ENCODE measurements around the gene SORCS2.
"Not testable (repeated sequence)": the region's sequence is repeated elsewhere in the genome, so short reads cannot be mapped to it uniquely, and the experiment has no call there.

The SORCS2 gene

GRCh38 chr4:7160951-7161440 is 31.3 kb upstream of the SORCS2 start:
- no peak for FAIRE-seq

GRCh38 chr4:7161721-7162214 is 30.6 kb upstream of the SORCS2 start:
- no peak for FAIRE-seq

- FAIRE-seq: not testable (repeated sequence)
These were observed 27.1 kb upstream of the SORCS2 start for GRCh38 chr4:7165056-7165873.

DNA sequence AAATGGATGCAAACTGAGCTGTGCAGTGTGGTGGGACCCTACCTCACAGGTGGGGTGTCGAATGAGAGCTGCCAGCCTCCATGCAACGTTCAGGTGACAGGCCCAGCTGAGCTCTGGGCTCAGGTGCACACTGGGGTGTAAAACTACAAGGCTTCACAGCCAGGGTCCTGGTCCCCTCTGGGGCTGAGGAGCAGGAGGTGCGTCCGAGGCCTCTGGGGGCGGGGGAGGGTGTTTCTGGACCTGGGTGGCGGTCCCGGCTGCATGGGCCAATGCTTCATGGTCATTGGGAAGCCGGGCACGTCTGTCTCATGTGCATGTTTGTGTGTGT is 26.5 kb upstream of the SORCS2 start:
- FAIRE-seq: no peak

DNA sequence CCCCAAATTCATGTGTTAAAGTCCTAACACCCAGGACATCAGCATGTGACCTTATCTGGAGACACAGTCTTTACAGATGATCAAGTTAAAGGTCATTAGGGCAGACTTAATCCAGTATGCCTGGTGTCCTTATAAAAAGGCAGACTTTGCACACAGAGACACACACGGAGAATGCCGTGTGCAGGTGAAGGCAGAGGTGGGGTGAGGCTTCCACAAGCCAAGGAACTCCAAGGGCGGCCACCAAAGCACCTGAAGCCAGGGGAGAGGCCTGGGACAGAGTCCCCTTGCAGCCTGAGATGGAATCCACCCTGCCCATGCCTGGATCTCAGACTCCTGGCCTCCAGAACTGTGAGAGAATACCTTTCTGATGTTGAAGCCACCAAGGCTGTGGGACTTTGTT is 26.1 kb upstream of the SORCS2 start:
- no peak for FAIRE-seq

GRCh38 chr4:7166981-7167700 is 25.2 kb upstream of the SORCS2 start:
- no peak for FAIRE-seq

GRCh38 chr4:7167706-7168105 is 24.6 kb upstream of the SORCS2 start:
- no peak for FAIRE-seq

DNA sequence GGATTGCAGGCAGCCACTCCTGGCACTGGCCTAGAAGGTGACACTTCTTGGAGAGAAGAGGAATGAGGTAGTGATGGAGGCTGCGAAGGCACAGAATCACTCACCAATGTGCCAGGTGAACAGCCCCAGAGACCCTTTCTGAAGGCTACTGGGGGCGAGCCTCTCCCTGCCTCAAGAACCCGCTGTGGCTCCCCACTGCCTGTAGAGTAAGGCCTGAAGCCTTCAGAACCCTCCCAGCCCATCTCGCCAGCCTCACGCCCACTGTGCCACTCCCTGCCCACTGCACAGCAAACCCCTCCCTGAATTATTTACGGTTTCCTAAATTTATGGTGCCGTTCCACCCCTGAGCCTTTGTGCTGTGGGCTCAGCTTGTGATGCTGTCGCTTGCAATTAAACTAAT is 24.2 kb upstream of the SORCS2 start:
- FAIRE-seq: no peak

DNA sequence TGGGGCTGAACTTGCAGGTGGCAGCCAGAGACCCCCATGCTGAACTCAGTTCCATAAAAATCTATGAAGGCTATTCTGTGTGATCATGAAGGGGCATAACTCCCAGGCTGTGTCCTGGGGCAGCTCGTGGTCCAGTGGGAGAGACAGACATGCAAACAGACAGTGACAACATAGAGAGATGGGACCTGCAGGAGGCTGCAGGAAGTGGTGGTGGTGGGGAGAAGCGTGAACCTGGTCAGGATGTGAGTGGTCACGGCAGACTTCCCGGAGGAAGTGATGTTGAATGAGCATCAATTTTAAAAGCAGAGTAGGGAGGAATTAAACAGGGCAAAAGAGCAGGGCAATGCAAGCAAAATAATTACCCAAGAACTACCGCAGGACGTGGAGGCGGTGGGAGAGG is 23.2 kb upstream of the SORCS2 start:
- no peak for FAIRE-seq

DNA sequence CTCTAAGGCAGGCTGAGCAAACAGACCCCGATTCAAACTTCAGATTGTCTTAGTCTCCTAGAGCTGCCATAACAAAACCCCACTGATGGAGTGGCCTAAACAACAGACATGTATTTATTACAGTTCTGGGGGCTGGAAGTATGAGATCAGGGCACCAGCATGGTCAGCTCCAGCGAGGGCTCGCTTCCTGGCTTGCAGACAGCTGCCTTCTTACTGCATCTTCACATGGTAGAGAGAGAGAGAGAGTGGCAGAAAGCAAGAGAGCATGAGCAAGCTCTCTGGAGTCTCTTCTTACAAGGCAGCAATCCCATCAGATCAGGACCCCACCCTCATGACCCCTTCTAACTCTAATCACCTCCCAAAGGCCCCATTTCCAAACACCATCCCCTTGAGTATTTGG is 22.3 kb upstream of the SORCS2 start:
- FAIRE-seq: no peak

GRCh38 chr4:7171191-7171900 is 21.0 kb upstream of the SORCS2 start:
- no peak for FAIRE-seq

DNA sequence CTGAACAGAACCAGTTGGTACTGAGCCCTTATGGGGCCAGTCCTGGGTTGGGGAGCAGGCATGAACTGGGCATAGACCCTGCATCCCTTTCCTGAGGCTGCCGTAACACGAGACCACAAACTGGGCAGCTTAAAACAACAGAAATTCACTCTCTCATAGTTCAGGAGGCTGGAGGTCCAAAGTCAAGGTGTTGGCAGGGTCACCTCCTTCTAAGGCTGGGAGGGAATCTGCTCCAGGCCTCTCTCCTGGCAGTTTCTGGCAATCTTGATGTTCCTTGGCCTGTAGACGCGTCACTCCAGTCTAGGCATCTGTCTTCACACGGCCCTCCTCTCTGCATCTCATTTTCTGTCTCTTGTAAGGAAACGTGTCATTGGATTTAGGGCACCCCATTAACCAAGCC is 19.8 kb upstream of the SORCS2 start:
- FAIRE-seq: no peak

DNA sequence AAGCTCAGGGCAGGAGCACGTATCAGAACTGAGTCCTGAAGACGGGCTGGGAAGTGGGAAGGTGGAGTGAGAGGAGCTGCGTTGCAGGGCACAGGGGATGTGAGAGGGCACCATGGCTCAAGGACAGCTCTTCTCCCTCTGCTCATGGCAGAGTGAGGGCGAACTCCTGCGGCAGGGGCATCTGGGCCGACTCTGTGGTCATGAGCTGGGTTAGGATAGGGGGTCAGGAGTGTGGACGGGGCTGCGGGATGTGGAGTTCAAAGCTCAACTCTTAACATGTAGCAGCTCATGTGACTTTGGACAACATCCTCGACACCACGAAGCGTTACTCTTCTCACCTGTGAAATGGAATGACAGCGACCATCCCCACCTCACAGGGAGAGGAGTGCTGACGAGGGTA is 19.4 kb upstream of the SORCS2 start:
- FAIRE-seq: no peak

DNA sequence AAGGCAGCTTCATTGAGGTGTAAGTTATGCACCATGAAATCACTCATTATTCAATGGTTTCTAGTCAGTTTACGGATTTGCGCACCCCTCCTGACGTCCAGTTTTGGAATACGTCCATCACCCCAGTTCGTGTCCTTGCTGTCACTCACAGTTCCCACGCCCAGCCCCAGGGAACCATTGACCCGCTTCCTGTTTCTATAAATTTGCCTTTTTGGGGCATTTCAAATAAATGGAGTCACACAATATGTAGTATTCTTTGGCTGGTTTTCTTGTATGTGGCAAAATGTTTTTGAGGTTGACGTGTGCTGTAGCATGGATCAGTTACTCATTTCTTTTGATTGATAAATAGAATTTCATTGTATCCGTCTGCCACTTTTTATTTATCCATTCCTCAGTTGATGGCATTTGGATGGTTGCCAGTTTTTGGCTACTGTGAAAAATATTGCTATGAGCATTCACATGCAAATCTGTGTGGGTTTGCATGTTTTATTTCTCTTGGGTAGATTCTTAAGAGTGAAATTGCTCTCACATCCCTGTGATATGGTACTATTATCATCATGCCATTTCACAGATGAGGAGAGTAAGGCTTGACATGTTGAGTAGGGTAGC is 18.4 kb upstream of the SORCS2 start:
- FAIRE-seq: no peak

- no peak for FAIRE-seq
These were observed 13.2 kb upstream of the SORCS2 start for GRCh38 chr4:7179158-7179557.

DNA sequence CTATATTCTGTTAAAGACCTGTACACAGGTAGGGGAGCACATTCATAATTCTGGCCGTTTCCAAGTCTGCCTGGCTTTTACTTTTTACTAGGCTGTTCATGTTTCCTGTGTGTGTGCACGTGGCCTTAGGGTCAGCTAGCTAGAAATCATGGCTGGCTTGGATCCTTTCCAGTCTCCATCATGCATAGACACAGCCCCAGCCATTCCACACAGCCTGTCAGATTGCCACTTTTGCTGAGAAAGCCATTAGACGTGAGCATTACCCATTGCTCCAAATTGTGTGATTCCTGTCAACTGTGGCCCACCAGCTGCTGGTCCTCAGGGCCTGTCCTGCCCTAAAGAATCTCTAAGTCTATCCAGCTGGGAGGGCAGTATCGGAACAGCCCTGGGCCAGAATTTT is 11.4 kb upstream of the SORCS2 start:
- FAIRE-seq: no peak

DNA sequence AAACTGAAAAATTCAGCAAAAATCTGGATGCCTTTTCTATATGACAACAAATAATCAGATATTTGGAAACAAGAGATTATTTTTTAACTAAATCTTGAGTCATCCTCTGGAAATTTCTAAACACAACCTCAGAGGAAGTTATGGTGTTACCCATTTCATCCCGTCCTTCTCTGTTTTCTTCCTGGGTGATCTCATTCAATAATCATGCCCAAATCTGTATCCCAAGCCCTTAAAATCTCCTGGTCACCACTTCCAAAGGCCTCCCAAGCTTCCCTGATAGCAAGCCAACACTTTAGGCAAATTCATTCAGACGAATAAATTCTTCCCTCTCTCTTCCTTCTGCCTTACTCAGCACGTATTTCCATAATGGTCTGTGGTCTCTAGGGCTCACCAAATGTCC is 9.7 kb upstream of the SORCS2 start:
- FAIRE-seq: no peak

DNA sequence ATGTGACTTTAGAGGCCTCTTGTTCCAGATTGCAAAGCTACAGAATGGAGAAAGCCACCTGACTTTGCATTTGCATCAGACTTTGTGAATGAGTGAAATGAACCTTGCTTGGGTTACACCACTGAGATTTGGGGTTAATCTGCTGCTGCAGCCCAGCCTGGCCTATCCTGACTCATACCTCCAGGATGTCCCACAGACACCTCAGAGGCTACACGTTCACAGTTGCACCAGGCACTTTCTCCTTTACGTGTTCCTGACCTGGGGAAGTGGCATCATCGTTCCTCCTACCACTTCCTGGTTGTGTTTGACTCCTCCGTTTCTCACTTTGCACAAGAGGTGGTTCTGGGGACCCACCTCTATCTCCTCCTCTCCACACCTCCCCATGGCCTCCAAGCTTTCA is 9.2 kb upstream of the SORCS2 start:
- no peak for FAIRE-seq

GRCh38 chr4:7183780-7184460 is 8.4 kb upstream of the SORCS2 start:
- FAIRE-seq: no peak

- FAIRE-seq: no peak
These were observed 6.8 kb upstream of the SORCS2 start for GRCh38 chr4:7185487-7186030.

- no peak for FAIRE-seq
These were observed 6.3 kb upstream of the SORCS2 start for GRCh38 chr4:7186031-7186430.

DNA sequence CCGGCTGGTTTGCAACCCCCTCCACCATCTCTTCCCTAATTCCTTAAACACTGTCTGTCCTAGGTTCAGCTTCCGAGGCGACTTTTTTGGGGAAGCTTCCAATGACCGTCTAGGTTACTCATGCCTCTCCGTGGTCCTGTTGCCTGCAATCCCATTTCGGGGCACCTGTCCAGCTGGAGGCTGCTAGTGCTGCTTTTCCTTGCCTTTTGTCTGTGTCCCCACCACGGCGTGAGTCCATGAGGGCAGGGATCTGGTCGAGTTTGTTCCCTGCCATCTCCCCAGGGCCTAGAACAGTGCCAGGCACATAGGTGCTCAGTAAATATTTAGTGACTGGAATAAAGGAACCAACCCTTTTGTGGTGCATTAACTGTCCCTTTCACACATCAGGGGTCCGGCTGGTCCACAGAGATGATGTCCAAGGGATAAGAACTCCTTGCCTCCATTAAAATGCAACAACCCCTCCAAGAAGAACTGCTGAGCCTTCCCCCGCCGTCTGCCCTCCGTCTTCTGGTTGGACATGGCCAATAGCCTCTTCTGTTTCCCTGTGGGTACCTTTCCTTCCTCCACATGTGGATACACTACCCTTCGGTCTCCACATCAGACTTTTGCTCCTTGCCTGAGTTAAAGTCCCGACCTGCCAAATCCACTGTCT is 5.7 kb upstream of the SORCS2 start:
- FAIRE-seq: no peak
